Measurements from ENCODE around the gene DESI2. TPM values are rescaled to one million over a fixed set of nuclear protein-coding genes. Genes with fewer than 3 reads are reported as not detected.

Gene DESI2
- total and polyA plus RNA-seq, 10 donors = 5.3 to 30.3 (median 19.5) TPM

DNA sequence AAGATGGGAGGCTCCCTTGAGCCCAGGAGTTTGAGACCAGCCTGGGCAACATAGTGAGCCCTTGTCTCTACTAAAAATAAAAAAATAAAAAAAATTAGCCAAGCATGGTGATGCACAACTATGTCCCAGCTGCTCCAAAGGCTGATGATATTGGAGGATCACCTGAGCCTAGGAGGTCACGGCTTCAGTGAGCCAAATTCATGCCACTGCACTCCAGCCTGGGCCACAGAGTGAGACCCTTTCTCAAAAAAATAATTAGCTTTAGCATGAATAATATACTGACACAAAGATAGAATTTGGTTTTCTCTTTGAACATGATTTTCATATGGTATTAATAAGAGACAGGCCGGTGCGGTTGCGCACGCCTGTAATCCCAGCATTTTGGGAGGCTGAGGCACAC is 88.8 kb downstream of the DESI2 start:
- WGBS, 5 donors = 90 to 99% (median 98%) methylated on average over 5 of the region's 5 CpGs
- DNase-seq = no peak
- H3K27ac ChIP-seq = no peak overlapping the region

DNA sequence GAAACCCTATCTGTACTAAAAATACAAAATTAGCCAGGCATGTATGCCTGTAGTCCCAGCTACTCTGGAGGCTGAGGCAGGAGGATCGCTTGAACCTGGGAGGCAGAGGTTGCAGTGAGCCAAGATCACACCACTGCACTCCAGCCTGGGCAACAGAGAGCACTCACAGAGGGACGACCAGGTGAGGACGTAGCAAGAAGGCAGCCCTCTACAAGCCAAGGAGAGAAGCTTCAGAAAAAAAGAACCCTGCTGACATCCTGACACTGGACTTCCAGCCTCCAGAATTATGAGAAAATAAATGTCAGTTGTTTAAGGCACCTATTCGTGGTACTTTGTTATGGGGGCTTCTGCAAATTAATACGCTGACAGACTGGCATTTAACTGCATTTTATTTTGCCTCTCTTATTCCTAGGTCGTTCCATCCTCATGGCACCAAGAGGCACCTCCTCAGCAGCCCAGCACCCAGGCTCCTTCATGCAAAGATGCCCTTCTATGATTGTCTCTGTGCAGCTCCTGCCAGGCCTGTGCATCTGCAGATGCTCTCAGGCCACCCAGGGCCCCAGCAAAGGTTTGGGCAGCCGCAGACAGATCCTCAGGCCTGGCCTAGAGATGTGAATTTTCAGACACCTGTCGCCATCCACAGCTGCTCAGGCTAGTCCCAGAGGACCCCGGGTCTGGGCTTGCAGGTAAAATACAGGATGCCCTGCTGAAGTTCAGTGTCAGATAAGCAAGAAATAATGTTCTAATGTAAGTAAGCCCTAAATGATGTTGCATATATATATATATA is 96.5 kb downstream of the DESI2 start:
- H3K36me3 ChIP-seq = no peaks in the 10 kb centered on the region
- DNase-seq = no peak
- no peaks in the 10 kb centered on the region for H3K9me3 ChIP-seq
- no peaks in the 10 kb centered on the region for H3K27me3 ChIP-seq (replicated peaks in 1 of 7)
- 87 to 97% (median 90%) methylated on average over 9 of the region's 9 CpGs for WGBS, 5 donors
- intact Hi-C loops (cut with DNase I; ENCODE audit: low total_unique reads) = no loop called here
- TF ChIP-seq, protein P1, sequence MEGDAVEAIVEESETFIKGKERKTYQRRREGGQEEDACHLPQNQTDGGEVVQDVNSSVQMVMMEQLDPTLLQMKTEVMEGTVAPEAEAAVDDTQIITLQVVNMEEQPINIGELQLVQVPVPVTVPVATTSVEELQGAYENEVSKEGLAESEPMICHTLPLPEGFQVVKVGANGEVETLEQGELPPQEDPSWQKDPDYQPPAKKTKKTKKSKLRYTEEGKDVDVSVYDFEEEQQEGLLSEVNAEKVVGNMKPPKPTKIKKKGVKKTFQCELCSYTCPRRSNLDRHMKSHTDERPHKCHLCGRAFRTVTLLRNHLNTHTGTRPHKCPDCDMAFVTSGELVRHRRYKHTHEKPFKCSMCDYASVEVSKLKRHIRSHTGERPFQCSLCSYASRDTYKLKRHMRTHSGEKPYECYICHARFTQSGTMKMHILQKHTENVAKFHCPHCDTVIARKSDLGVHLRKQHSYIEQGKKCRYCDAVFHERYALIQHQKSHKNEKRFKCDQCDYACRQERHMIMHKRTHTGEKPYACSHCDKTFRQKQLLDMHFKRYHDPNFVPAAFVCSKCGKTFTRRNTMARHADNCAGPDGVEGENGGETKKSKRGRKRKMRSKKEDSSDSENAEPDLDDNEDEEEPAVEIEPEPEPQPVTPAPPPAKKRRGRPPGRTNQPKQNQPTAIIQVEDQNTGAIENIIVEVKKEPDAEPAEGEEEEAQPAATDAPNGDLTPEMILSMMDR (IDR thresholded peaks at IDR 0.05 in 8 of 11, conservative IDR thresholded peaks at IDR 0.05 in 3 of 11) = no peak
- TF ChIP-seq POLR2AphosphoS5 (IDR thresholded peaks at IDR 0.05) = no peak
- TF ChIP-seq POLR2A (IDR thresholded peaks at IDR 0.05) = no peak
- no peak overlapping the region for H3K27ac ChIP-seq
- no peaks in the 10 kb centered on the region for H3K4me1 ChIP-seq
- no peak overlapping the region for H3K4me3 ChIP-seq

More for the DNA sequence above, 88.8 kb downstream of the DESI2 start:
- no peaks in the 10 kb centered on the region for H3K27me3 ChIP-seq (replicated peaks in 1 of 7)
- no peaks in the 10 kb centered on the region for H3K4me1 ChIP-seq
- no peak overlapping the region for H3K4me3 ChIP-seq
- no peaks in the 10 kb centered on the region for H3K9me3 ChIP-seq
- TF ChIP-seq POLR2AphosphoS5 (IDR thresholded peaks at IDR 0.05) (no peak), POLR2A (IDR thresholded peaks at IDR 0.05) (no peak)
- TF ChIP-seq, protein P1 (IDR thresholded peaks at IDR 0.05 in 8 of 11, conservative IDR thresholded peaks at IDR 0.05 in 3 of 11) = no peak
- no peaks in the 10 kb centered on the region for H3K36me3 ChIP-seq
- intact Hi-C loops (cut with DNase I; ENCODE audit: low total_unique reads) = no loop called here

DNA sequence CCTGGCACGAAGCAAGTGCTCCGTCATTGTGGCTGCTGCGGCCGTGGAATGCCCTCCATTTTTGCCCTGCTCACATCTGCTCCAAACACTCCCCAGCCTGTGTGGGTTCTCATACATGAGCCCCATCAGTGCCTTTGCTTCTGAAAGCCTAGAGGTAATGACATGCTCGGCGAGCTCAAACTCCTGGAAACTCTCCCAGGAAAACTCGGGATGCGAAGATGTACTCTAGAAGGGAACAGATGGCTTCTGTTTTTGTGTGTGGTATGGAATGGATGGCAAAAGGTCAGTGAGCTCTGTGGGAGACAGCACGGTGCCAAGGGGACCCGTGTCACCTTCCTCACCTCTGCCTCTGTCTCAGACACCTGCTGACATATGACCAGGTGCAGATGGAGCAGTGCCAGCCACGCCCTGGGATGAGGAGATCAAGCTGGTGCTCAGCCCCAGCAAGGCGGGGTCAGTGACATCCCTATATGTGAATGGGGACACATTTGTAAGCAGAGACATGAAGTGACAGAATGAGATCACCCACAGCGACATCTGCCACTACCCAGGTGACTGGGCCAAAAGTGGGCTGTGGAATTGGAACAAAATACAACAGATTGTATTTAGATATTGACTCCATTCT is 98.5 kb downstream of the DESI2 start:
- intact Hi-C loops (cut with DNase I; ENCODE audit: low total_unique reads) = no loop called here
- TF ChIP-seq, protein P1 (IDR thresholded peaks at IDR 0.05 in 8 of 11, conservative IDR thresholded peaks at IDR 0.05 in 3 of 11) = no peak
- no peak for TF ChIP-seq POLR2AphosphoS5 (IDR thresholded peaks at IDR 0.05)
- TF ChIP-seq POLR2A (IDR thresholded peaks at IDR 0.05) = no peak
- 86 to 93% (median 91%) methylated on average over 13 of the region's 13 CpGs for WGBS, 5 donors
- Histone ChIP-seq H3K27ac (no peak overlapping the region), H3K9me3 (no peaks in the 10 kb centered on the region), H3K4me1 (no peaks in the 10 kb centered on the region), H3K36me3 (no peaks in the 10 kb centered on the region), H3K27me3 (replicated peaks in 1 of 7) (no peaks in the 10 kb centered on the region), H3K4me3 (no peak overlapping the region)
- DNase-seq = no peak

DNA sequence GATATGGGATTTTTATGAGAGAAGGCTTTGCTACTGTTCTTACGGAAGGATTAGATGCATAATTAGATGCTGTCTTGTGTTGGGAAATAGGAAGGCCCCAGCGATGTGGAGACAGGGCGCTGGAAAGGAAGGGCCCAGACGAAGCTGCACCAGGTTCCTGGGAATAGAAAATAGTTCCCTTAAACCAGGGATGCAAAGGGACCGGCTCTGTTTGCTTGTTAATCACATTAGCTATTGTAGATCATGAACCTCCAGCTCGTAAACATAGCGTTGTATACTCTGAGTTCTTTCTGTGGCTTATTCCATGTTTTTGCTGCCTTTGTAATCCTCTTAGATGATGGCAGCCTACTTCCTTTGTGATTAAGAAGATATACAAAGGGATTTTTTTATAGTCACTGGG is 102.7 kb downstream of the DESI2 start:
- H3K36me3 ChIP-seq = no peaks in the 10 kb centered on the region
- DNase-seq = no peak
- H3K4me3 ChIP-seq = no peak overlapping the region
- WGBS, 5 donors = 92 to 96% (median 96%) methylated on average over 7 of the region's 7 CpGs
- no peaks in the 10 kb centered on the region for H3K4me1 ChIP-seq
- TF ChIP-seq POLR2AphosphoS5 (IDR thresholded peaks at IDR 0.05) = no peak
- TF ChIP-seq, protein P1 (IDR thresholded peaks at IDR 0.05 in 8 of 11, conservative IDR thresholded peaks at IDR 0.05 in 3 of 11) = no peak
- TF ChIP-seq POLR2A (IDR thresholded peaks at IDR 0.05) = no peak
- H3K27me3 ChIP-seq (replicated peaks in 1 of 7) = no peaks in the 10 kb centered on the region
- H3K9me3 ChIP-seq = no peaks in the 10 kb centered on the region
- intact Hi-C loops (cut with DNase I; ENCODE audit: low total_unique reads) = no loop called here
- no peak overlapping the region for H3K27ac ChIP-seq

All from spleen (tissue), 11 donors.